Body of pancreas (tissue), 4 donors: ENCODE measurements around the gene TRERF1.

ENCODE experiments used
- POLR2A ChIP-seq, 3 donors: fragments of 450-650 bp; IDR thresholded peaks; one replicate each; pipeline ENCODE4 v1.6.1; 2016; ENCODE audit warnings: antibody characterized with exemption in 3 of 3, mild to moderate bottlenecking in 2 of 3
- TF ChIP-seq, protein P1 (sequence below), 7 experiments: fragments of 450-650 bp in 4 of 7; fragments of 200-600 bp in 3 of 7; sonication (generic) in 3 of 7; IDR thresholded peaks; one replicate each; pipeline ENCODE4 v1.5.1; 2016 to 2019; ENCODE audit warnings: antibody characterized with exemption in 7 of 7

DNA sequence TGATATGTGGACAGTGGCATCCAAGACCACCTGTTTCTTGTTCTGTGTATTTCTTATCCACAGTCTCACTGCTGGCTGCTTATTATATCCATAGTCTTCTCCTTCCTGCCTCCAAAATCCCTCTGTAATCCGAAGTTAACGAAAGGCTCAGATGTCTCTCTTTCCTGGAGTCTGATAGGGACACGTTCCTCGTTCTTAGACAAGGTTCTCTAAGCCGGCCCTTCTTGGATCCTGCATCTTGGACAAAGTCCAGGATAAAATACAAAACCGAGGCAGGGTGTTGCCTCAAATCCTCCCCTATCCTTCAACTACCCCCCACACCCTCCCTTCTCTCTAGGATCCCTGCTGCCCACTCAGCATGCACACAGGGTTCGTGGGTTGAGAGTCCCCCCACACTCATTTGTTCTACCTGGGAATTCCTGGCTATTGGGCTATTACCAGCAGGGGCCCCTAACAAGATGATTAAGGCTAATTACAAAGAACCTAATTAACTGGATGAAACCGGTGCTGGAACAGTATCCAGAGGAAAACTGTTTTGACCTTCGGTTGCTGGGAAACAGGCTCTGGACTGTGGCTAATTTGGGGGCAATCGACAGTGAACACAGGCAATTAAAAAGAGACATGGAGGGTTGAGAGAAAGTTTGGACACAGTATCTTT lies 201.3 kb downstream of the TRERF1 start:
- no peak for TF ChIP-seq POLR2A (IDR thresholded peaks at IDR 0.05)
- TF ChIP-seq, protein P1, sequence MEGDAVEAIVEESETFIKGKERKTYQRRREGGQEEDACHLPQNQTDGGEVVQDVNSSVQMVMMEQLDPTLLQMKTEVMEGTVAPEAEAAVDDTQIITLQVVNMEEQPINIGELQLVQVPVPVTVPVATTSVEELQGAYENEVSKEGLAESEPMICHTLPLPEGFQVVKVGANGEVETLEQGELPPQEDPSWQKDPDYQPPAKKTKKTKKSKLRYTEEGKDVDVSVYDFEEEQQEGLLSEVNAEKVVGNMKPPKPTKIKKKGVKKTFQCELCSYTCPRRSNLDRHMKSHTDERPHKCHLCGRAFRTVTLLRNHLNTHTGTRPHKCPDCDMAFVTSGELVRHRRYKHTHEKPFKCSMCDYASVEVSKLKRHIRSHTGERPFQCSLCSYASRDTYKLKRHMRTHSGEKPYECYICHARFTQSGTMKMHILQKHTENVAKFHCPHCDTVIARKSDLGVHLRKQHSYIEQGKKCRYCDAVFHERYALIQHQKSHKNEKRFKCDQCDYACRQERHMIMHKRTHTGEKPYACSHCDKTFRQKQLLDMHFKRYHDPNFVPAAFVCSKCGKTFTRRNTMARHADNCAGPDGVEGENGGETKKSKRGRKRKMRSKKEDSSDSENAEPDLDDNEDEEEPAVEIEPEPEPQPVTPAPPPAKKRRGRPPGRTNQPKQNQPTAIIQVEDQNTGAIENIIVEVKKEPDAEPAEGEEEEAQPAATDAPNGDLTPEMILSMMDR (IDR thresholded peaks at IDR 0.05), result no peak
